Measurements from ENCODE around the gene PRMT1.
A peak's percentile ranks its signal among the peaks of the same experiment; 100 is the strongest.

PRMT1 gene

DNA sequence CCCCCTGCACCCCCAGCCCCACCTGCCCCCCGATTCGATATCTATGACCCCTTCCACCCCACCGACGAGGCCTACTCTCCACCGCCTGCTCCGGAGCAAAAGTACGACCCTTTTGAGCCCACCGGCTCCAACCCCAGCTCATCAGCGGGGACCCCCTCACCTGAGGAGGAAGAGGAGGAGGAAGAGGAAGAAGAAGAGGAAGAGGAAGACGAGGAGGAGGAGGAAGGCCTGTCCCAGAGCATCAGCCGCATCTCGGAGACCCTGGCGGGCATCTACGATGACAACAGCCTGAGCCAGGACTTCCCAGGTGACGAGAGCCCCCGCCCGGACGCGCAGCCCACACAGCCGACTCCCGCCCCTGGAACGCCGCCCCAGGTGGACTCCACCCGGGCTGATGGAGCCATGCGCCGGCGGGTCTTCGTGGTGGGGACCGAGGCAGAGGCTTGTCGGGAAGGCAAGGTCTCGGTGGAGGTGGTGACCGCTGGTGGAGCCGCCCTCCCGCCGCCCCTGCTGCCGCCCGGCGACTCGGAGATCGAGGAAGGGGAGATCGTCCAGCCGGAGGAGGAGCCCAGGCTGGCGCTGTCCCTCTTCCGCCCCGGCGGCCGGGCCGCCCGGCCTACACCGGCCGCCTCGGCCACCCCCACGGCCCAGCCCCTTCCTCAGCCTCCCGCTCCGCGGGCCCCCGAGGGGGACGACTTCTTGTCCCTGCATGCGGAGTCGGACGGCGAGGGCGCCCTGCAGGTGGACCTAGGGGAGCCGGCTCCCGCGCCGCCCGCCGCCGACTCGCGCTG, 25.8 kb upstream of the PRMT1 start:
- no peak for DNase-seq (ENCODE audit: low read depth)

DNA sequence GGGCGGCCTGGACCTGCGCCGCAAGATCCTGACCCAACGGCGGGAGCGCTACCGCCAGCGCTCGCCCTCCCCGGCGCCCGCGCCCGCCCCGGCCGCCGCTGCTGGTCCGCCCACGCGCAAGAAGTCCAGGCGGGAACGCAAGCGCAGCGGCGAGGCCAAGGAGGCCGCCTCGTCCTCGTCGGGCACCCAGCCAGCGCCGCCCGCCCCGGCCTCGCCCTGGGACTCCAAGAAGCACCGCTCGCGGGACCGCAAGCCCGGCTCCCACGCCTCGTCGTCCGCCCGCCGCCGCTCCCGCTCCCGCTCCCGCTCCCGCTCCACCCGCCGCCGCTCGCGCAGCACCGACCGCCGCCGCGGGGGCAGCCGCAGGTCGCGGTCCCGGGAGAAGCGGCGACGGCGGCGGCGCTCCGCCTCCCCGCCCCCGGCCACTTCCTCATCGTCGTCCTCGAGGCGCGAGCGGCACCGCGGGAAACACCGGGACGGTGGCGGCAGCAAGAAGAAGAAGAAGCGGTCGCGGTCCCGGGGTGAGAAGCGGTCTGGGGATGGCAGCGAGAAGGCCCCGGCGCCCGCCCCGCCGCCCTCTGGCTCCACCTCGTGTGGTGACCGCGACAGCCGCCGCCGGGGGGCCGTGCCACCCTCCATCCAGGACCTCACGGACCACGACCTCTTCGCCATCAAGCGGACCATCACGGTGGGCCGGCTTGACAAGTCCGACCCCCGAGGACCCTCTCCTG, 25.1 kb upstream of the PRMT1 start:
- no peak for DNase-seq (ENCODE audit: low read depth)

DNA sequence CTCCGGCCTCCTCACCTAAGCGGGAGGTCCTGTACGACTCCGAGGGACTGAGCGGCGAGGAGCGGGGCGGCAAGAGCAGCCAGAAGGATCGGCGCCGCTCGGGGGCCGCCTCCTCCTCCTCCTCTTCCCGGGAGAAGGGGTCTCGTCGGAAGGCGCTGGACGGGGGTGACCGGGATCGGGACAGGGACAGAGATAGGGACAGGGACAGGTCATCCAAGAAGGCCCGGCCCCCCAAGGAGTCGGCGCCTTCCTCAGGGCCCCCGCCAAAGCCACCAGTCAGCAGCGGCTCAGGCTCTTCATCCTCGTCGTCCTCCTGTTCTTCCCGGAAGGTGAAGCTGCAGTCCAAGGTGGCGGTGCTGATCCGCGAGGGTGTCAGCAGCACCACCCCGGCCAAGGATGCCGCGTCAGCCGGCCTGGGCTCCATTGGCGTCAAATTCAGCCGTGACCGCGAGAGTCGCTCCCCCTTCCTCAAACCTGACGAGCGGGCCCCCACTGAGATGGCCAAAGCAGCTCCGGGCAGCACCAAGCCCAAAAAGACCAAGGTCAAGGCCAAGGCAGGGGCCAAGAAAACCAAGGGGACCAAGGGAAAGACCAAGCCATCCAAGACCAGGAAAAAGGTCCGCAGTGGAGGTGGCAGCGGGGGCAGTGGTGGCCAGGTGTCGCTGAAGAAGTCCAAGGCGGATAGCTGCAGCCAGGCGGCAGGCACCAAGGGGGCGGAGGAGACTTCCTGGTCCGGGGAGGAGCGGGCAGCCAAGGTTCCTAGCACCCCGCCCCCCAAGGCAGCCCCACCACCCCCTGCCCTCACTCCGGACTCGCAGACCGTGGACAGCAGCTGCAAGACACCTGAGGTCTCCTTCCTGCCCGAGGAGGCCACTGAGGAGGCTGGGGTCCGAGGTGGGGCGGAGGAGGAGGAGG, 24.3 kb upstream of the PRMT1 start:
- DNase-seq (ENCODE audit: low read depth): no peak

GRCh38 chr19:49653466-49653806, 23.6 kb upstream of the PRMT1 start:
- DNase-seq (ENCODE audit: low read depth): no peak

DNA sequence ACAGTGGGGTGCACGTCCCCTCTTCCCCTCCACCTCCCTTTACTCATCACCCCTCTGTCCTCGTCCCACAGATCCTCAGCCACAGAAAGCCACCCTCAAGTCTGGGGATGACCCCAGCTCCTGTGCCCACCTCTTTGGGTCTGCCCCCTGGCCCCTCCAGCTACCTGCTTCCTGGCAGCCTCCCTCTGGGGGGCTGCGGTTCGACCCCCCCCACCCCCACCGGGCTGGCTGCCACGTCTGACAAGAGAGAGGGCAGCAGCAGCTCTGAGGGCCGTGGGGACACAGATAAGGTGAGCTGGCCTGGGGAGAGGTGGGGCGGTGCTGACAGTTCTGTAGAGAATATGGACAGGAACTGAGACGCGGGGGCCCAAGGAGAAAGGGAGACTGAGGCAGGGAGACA, 22.5 kb upstream of the PRMT1 start:
- DNase-seq (ENCODE audit: low read depth): no peak

GRCh38 chr19:49655570-49656455, 21.3 kb upstream of the PRMT1 start:
- no peak for DNase-seq (ENCODE audit: low read depth)

- DNase-seq (ENCODE audit: low read depth): no peak
Observed at GRCh38 chr19:49656456-49657109, 20.5 kb upstream of the PRMT1 start.

GRCh38 chr19:49657493-49658138, 19.5 kb upstream of the PRMT1 start:
- no peak for DNase-seq (ENCODE audit: low read depth)

DNA sequence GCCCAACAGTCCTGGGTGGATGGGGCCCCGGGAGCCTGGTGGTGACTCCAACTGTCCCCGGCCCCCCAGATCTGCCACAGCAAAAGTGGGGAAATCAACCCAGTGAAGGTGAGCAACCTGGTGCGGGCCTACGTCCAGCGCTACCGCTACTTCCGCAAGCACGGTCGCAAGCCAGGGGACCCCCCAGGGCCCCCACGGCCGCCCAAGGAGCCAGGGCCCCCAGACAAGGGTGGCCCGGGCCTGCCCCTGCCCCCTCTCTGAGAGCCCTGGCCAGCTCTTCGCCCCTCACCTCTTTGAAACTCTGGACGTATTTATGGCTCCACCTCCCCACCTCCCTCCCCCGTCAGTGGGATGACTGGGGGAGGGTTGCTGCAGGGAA, 18.9 kb upstream of the PRMT1 start:
- DNase-seq (ENCODE audit: low read depth): no peak

DNA sequence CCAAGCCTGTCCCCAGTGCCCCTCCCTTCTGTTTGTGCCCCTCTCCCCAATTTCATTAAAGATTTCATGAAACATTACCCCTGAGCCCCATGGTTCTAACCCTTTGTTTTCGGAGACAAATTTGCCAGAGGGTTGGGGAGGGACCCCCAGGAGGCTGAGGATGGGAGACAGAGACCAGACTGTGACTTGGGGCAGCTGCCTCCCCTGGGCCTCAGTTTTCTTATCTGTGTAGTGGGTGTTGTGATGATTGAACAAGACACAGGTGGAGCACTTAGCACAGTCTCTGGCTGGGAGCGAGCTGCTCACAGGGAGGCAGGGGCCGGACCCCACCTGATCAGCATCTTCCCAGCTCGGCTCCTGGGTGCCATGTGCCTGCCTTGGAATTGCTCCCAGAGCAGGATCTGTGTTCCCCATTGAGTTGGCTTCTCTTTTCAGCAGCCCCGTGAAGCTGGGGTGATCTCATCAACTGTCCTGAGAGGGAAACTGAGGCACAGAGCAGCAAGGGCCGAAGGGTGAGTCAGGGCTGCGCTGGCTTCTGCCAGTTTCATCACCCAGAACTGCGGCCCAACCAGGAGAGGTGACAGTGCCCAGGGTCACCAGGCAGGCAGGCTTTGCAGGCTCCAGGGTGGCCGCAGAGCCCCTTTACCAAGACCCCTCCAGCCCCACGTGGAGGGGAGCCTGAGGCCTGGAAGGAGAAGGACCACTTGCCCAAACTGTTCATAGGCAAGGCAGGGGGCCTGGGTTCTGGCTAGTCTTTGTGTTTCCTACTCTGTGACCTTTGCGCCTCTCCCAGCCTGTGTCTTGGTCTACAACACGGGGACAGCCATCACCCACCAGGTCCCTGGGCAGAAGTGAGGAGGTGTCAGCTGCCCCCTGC, 18.3 kb upstream of the PRMT1 start:
- no peak for DNase-seq (ENCODE audit: low read depth)

- DNase-seq (ENCODE audit: low read depth): no peak
Observed at GRCh38 chr19:49660338-49660961, 16.6 kb upstream of the PRMT1 start.

GRCh38 chr19:49662011-49662410, 15.1 kb upstream of the PRMT1 start:
- no peak for DNase-seq (ENCODE audit: low read depth)

DNA sequence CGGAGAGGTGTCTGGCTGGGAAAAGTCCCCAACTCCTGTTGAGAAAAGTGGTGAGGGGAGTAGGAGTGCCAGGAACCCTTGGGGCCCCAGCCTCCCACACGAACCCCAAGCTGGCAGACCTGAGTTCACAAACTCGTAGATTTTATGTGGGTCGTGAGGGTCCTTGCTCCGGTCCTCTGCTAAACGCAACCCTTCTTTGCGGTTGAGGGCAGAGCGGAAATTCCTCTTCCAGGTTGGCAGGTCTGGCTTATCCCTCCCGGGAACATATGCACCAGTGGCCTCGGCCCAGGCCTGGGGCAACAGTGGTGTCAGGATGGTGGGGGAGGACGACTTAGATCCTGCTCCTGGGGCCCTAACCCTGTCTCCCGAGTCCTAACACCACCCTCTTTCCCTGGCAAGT, 13.8 kb upstream of the PRMT1 start:
- DNase-seq (ENCODE audit: low read depth): no peak

- no peak for DNase-seq (ENCODE audit: low read depth)
Observed at GRCh38 chr19:49664171-49665035, 12.7 kb upstream of the PRMT1 start.

DNA sequence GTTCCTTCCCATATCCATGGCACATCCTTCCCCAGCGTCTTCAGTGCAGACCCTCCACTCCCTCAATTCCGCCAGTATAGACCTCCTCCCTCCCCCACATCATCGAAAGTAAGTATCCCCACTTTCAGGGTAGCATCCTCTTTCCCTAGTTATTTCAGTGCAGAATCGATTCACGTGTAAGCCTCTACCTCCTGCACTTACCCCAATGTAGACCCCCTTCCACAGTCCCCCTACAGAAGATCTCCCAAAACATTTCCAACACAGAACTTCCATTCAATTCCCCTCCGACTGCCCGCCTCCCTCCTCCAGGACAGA, 12.1 kb upstream of the PRMT1 start:
- no peak for DNase-seq (ENCODE audit: low read depth)

DNA sequence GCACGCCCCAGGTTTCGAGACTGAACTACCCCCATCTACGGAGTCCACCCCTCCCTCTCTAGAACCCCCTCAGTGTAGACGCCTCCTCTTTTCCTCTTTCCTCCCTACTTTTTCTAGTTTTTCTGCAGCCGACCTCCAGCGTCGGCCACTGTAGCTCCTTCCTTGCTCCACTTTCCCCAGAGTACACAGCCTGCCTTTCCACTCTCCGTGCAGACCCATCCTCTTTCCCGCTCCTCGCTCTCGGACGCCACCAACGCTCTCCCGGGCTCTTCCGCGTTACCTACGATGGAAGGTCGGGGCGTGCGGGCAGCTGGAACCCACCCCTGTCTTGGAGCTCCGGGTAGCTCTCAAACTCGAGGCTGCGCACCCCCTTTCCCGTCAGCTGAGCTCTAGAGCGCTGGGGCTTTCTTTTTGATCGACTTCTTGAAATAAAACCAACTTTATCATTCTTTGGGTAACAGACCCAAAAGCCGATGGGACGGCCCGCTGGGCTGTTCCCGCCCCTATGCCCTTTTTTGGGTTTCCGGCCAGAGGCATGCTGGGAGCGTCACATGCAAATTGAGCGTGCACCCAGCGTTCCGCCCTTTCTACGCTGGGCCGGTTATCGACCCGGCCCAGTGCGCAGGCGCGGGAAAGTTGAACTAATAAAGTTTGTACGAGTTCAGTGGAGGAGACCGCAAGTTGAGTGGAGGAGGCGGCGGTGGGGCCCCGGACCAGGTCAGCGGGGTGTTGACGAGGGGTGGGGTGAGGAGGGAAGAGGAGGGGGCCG, 11.5 kb upstream of the PRMT1 start, which contains the start of the genes BCL2L12 and IRF3:
TSS of gene BCL2L12 (plus strand) at position 583 of the 769 bp plus-strand sequence. CDS start 760 bp downstream, outside the sequence.
TSS of gene IRF3 (minus strand) at position 507 of the 769 bp plus-strand sequence. CDS start 1,019 bp downstream, outside the sequence.
- DNase-seq (ENCODE audit: low read depth): peak; percentile 87

DNA sequence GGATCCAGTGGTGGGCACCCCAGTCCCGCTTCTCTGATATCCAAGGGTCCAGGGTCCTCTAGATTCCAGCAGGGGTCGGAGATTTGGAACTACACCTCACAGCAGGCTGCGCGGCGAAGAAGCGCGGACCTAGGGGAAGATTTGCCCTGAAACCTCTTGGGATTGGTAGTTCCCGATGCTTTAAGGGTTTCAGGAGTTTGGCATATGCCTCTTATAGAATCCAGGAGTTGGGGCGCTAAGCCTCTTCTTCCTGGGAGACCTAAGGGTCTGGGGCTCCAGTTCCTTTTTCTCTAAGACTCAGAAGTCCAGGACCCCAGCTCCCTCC, 11.0 kb upstream of the PRMT1 start:
- no peak for DNase-seq (ENCODE audit: low read depth)

All from HS-5 (cell line).